ENCODE data around the gene KCNE2. TPM values are rescaled to one million over a fixed set of nuclear protein-coding genes. Genes with fewer than 3 reads are reported as not detected.

The KCNE2 gene
- total RNA-seq, 2 donors from 2014 or later = not detected

- Histone ChIP-seq H3K36me3 (no peaks in the 10 kb centered on the region), H3K27me3 (replicated peaks; ENCODE audit: insufficient read depth) (no peaks in the 10 kb centered on the region), H3K4me3 (no peak overlapping the region), H3K4me1 (ENCODE audit: control insufficient read depth in 1 of 2, low read depth in 2 of 2) (peaks cover 16 to 46% of the 10 kb centered on the region in 2 donors), H3K27ac (peak overlapping the region; percentile 11 to 73), H3K9me3 (no peaks in the 10 kb centered on the region)
- no peak for TF ChIP-seq CTCF (IDR thresholded peaks at IDR 0.05)
- no peak for ATAC-seq (ENCODE audit: insufficient number of reproducible peaks, low FRiP score, low read depth)
- no peak for DNase-seq (ENCODE audit: low spot score)
Measured at GRCh38 chr21:34332347-34332746, 31.5 kb upstream of the KCNE2 start.

- Histone ChIP-seq H3K4me3 (no peak overlapping the region), H3K27me3 (replicated peaks; ENCODE audit: insufficient read depth) (no peaks in the 10 kb centered on the region), H3K36me3 (no peaks in the 10 kb centered on the region), H3K4me1 (ENCODE audit: control insufficient read depth in 1 of 2, low read depth in 2 of 2) (peaks cover 25 to 55% of the 10 kb centered on the region in 2 donors), H3K27ac (peak overlapping the region; percentile 14 to 73), H3K9me3 (no peaks in the 10 kb centered on the region)
- no peak for DNase-seq (ENCODE audit: low spot score)
- no peak for ATAC-seq (ENCODE audit: insufficient number of reproducible peaks, low FRiP score, low read depth)
- TF ChIP-seq CTCF (IDR thresholded peaks at IDR 0.05) = no peak
Measured at GRCh38 chr21:34333121-34333739, 30.6 kb upstream of the KCNE2 start.

- H3K4me1 ChIP-seq (ENCODE audit: control insufficient read depth in 1 of 2, low read depth in 2 of 2) = peaks cover 27 to 76% of the 10 kb centered on the region in 2 donors
- peak overlapping the region in 1 of 2 donors; percentile 86 for H3K27ac ChIP-seq
- no peak for TF ChIP-seq CTCF (IDR thresholded peaks at IDR 0.05)
- H3K36me3 ChIP-seq = no peaks in the 10 kb centered on the region
- DNase-seq (ENCODE audit: low spot score) (no peak), ATAC-seq (ENCODE audit: insufficient number of reproducible peaks, low FRiP score, low read depth) (no peak)
- H3K9me3 ChIP-seq = no peaks in the 10 kb centered on the region
- H3K4me3 ChIP-seq = no peak overlapping the region
- H3K27me3 ChIP-seq (replicated peaks; ENCODE audit: insufficient read depth) = no peaks in the 10 kb centered on the region
Measured at GRCh38 chr21:34335316-34335715, 28.5 kb upstream of the KCNE2 start.

GRCh38 chr21:34336245-34336644 is 27.6 kb upstream of the KCNE2 start:
- Histone ChIP-seq H3K27ac (peak overlapping the region; percentile 79 to 86), H3K9me3 (no peaks in the 10 kb centered on the region), H3K36me3 (no peaks in the 10 kb centered on the region), H3K4me1 (ENCODE audit: control insufficient read depth in 1 of 2, low read depth in 2 of 2) (peaks cover 27 to 81% of the 10 kb centered on the region in 2 donors), H3K4me3 (no peak overlapping the region), H3K27me3 (replicated peaks; ENCODE audit: insufficient read depth) (no peaks in the 10 kb centered on the region)
- ATAC-seq (ENCODE audit: insufficient number of reproducible peaks, low FRiP score, low read depth) (no peak), DNase-seq (ENCODE audit: low spot score) (no peak)
- TF ChIP-seq CTCF (IDR thresholded peaks at IDR 0.05) = no peak

GRCh38 chr21:34336756-34337391 is 26.9 kb upstream of the KCNE2 start:
- Histone ChIP-seq H3K36me3 (no peaks in the 10 kb centered on the region), H3K27me3 (replicated peaks; ENCODE audit: insufficient read depth) (no peaks in the 10 kb centered on the region), H3K27ac (peak overlapping the region; percentile 79 to 86), H3K4me3 (peak overlapping the region; percentile 8), H3K4me1 (ENCODE audit: control insufficient read depth in 1 of 2, low read depth in 2 of 2) (peaks cover 27 to 79% of the 10 kb centered on the region in 2 donors), H3K9me3 (no peaks in the 10 kb centered on the region)
- DNase-seq (ENCODE audit: low spot score) (no peak), ATAC-seq (ENCODE audit: insufficient number of reproducible peaks, low FRiP score, low read depth) (no peak)
- no peak for TF ChIP-seq CTCF (IDR thresholded peaks at IDR 0.05)
